T-cell (primary cell): ENCODE measurements around the gene CIC. TPM values are rescaled to one million over a fixed set of nuclear protein-coding genes. Genes with fewer than 3 reads are reported as not detected.

Source experiments
- ATAC-seq, 4 experiments: fragments of 200-7000 bp in 3 of 4; fragments of 150-1000 bp in 1 of 4; cut with Tn5 transposase; replicated peaks in 1 of 4; 1 replicate in 3 of 4; 2 replicates in 1 of 4; pipeline ENCODE4 v1.10.0; 2021; ENCODE audit warnings: moderate library complexity in 3 of 4, mild to moderate bottlenecking in 2 of 4, moderate number of reproducible peaks in 1 of 4
- CTCF ChIA-PET, 2 donors: fragments of 300-600 bp; sonication (Branson Sonifier 250); formaldehyde crosslinking; loops; one replicate each; lab custom pipeline; 2022; ENCODE audit warnings: antibody characterized with exemption in 2 of 2; lab: Charles Lee
- POLR2A ChIA-PET, 2 donors: fragments of 300-600 bp; sonication (Branson Sonifier 250); formaldehyde crosslinking; loops; one replicate each; lab custom pipeline; 2022; ENCODE audit warnings: antibody characterized with exemption in 2 of 2; lab: Charles Lee
- DNase-seq, 35 experiments: peaks; one replicate each; pipeline versions ENCODE4 v3.0.0 to v3.0.0-alpha.2; 2013 to 2023
- H3K27ac ChIP-seq: one replicate; pipeline ENCODE4 v1.5.1; 2013; ENCODE audit warnings: low read length
- H3K27me3 ChIP-seq, 2 experiments: replicated peaks in 1 of 2; 1 replicate in 1 of 2; 2 replicates in 1 of 2; pipeline versions ENCODE4 v1.6.1 to v1.7.0; 2013; ENCODE audit warnings: low read length in 1 of 2, mixed read lengths in 1 of 2; ENCODE audit not compliant: control insufficient read depth in 2 of 2, insufficient read depth in 2 of 2; ENCODE audit errors: extremely low read depth in 1 of 2
- H3K36me3 ChIP-seq, 2 donors: 1 replicate in 1 of 2; 2 replicates in 1 of 2; pipeline versions ENCODE4 v1.6.1 to v1.7.0; 2013; ENCODE audit warnings: low read length in 1 of 2; ENCODE audit not compliant: control insufficient read depth in 2 of 2, insufficient read depth in 1 of 2; ENCODE audit errors: extremely low read depth in 1 of 2
- H3K4me1 ChIP-seq, 2 experiments: 1 replicate in 1 of 2; 2 replicates in 1 of 2; pipeline versions ENCODE4 v1.6.1 to v1.7.0; 2013; ENCODE audit warnings: low read length in 2 of 2, mixed read lengths in 1 of 2; ENCODE audit not compliant: insufficient read depth in 2 of 2, control insufficient read depth in 1 of 2; ENCODE audit errors: extremely low read depth in 1 of 2
- H3K4me3 ChIP-seq, 2 donors: 1 replicate in 1 of 2; 2 replicates in 1 of 2; pipeline versions ENCODE4 v1.5.1 to v1.7.0; 2013; ENCODE audit warnings: mild to moderate bottlenecking in 2 of 2, low read length in 1 of 2, moderate library complexity in 1 of 2; ENCODE audit not compliant: control insufficient read depth in 1 of 2; ENCODE audit errors: extremely low read depth in 1 of 2
- H3K9me3 ChIP-seq: 2 replicates; pipeline ENCODE4 v1.7.0; 2013
- H3K27ac Mint-ChIP-seq, 2 donors: one replicate each; pipeline ENCODE4 v1.8.0; 2020 to 2021; ENCODE audit warnings: mild to moderate bottlenecking in 2 of 2, mixed read lengths in 2 of 2
- H3K27me3 Mint-ChIP-seq, 2 donors: one replicate each; pipeline ENCODE4 v1.8.0; 2021 to 2022; ENCODE audit warnings: mixed read lengths in 2 of 2
- H3K36me3 Mint-ChIP-seq: one replicate; pipeline ENCODE4 v1.8.0; 2021; ENCODE audit warnings: mixed read lengths
- H3K4me1 Mint-ChIP-seq, 3 donors: one replicate each; pipeline ENCODE4 v1.8.0; 2020 to 2022; ENCODE audit warnings: mixed read lengths in 3 of 3, mild to moderate bottlenecking in 1 of 3
- H3K4me3 Mint-ChIP-seq, 3 donors: one replicate each; pipeline ENCODE4 v1.8.0; 2020 to 2022; ENCODE audit warnings: mild to moderate bottlenecking in 3 of 3, mixed read lengths in 3 of 3, moderate library complexity in 3 of 3
- H3K9me3 Mint-ChIP-seq, 3 donors: one replicate each; pipeline ENCODE4 v1.8.0; 2020 to 2022; ENCODE audit warnings: mixed read lengths in 3 of 3
- WGBS: methylation state at CpG from one replicate; pipeline ENCODE4 v1.1.5; 2013; ENCODE audit warnings: missing lambda C conversion rate; ENCODE audit not compliant: insufficient coverage; 5-methylcytosine and 5-hydroxymethylcytosine counted together
- total RNA-seq, 35 experiments: library from RNA in 6 of 35; stranded (reverse) in 6 of 35; fragments of 120-200 nt in 1 of 35; gene quantifications; one replicate each; pipeline versions ENCODE4 v1.2.1 to v1.2.4 and lab custom pipeline; 2013 to 2026

CIC gene
- total RNA-seq, 5 donors from 2014 or later (not counting 1 experiment from before 2014, with no cell fraction given), result 93.9 to 110 (median 104) TPM

- peaks cover 26 to 27% (median 27%) of the 10 kb centered on the region in 3 donors for H3K4me1 Mint-ChIP-seq
- H3K27ac ChIP-seq, result no peak overlapping the region
- no peaks in the 10 kb centered on the region for H3K27me3 ChIP-seq
- DNase-seq, result no peak
- no peak overlapping the region for H3K4me3 Mint-ChIP-seq
- no peak overlapping the region for H3K4me3 ChIP-seq
- H3K9me3 Mint-ChIP-seq, result no peaks in the 10 kb centered on the region
- H3K9me3 ChIP-seq, result no peaks in the 10 kb centered on the region
- H3K4me1 ChIP-seq, result peaks cover 17 to 54% of the 10 kb centered on the region in 2 experiments
- ChIA-PET CTCF (no interaction called here), POLR2A (no interaction called here)
- H3K36me3 ChIP-seq, result peaks cover 22 to 51% of the 10 kb centered on the region in 2 donors
- no peak for ATAC-seq
- peaks cover 8% of the 10 kb centered on the region for H3K36me3 Mint-ChIP-seq
- peak overlapping the region in 1 of 2 donors; percentile 75 for H3K27ac Mint-ChIP-seq
- H3K27me3 Mint-ChIP-seq, result no peaks in the 10 kb centered on the region
- 97% methylated on average over 26 of the region's 30 CpGs for WGBS
Observed at GRCh38 chr19:42287017-42287826, 18.2 kb downstream of the CIC start.

GRCh38 chr19:42287827-42288107 is 18.7 kb downstream of the CIC start:
- Histone ChIP-seq H3K36me3 (peaks cover 22 to 56% of the 10 kb centered on the region in 2 donors), H3K27ac (no peak overlapping the region), H3K9me3 (no peaks in the 10 kb centered on the region), H3K27me3 (no peaks in the 10 kb centered on the region), H3K4me3 (no peak overlapping the region), H3K4me1 (peaks cover 13 to 48% of the 10 kb centered on the region in 2 experiments)
- 100% methylated on average over 7 of the region's 10 CpGs for WGBS
- Mint-ChIP-seq H3K36me3 (peaks cover 8% of the 10 kb centered on the region), H3K27ac (peak overlapping the region in 1 of 2 donors; percentile 27), H3K4me3 (no peak overlapping the region), H3K27me3 (no peaks in the 10 kb centered on the region), H3K4me1 (peaks cover 21 to 27% (median 27%) of the 10 kb centered on the region in 3 donors), H3K9me3 (no peaks in the 10 kb centered on the region)
- ATAC-seq, result no peak
- DNase-seq, result no peak
- CTCF ChIA-PET, result no interaction called here
- POLR2A ChIA-PET, result no interaction called here

DNA sequence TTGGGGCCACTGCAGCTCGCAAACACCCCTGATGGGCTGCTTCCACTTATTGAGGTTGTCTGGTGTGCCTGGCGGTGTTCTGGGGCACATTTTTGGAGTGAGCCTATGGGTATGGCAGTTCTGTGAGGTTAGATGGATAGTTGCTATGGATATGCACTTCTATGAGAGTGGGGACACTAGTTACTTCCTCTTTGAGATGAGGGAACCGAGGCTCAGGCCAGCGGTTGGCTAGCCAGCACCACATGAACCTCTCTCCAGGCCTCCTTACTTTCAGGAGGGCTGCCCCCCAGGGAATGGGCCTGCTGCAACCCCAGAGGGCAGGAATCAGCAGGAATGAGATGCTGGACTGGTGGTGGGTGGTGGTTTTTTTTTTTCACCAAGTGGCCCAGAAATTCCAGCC is 19.3 kb downstream of the CIC start:
- Mint-ChIP-seq H3K36me3 (peaks cover 11% of the 10 kb centered on the region), H3K9me3 (no peaks in the 10 kb centered on the region), H3K27ac (no peak overlapping the region), H3K4me3 (no peak overlapping the region), H3K27me3 (no peaks in the 10 kb centered on the region), H3K4me1 (peaks cover 21 to 27% (median 27%) of the 10 kb centered on the region in 3 donors)
- H3K27me3 ChIP-seq, result no peaks in the 10 kb centered on the region
- DNase-seq, result no peak
- ChIA-PET POLR2A (no interaction called here), CTCF (interaction anchor here in 1 of 2 donors (0.6 kb wide), 1 partner anchor 161 kb away, joined by 3 read pairs; no protein-coding TSS in a partner anchor)
- 100% methylated on average over 1 of the region's 4 CpGs for WGBS
- H3K27ac ChIP-seq, result no peak overlapping the region
- no peak for ATAC-seq
- H3K4me1 ChIP-seq, result peaks cover 7 to 42% of the 10 kb centered on the region in 2 experiments
- no peak overlapping the region for H3K4me3 ChIP-seq
- H3K9me3 ChIP-seq, result no peaks in the 10 kb centered on the region
- peaks cover 22 to 62% of the 10 kb centered on the region in 2 donors for H3K36me3 ChIP-seq

GRCh38 chr19:42288881-42289555 is 20.0 kb downstream of the CIC start:
- H3K36me3 Mint-ChIP-seq, result peaks cover 13% of the 10 kb centered on the region
- whole genome bisulfite sequencing, result 96% methylated on average over 16 of the region's 22 CpGs

GRCh38 chr19:42289556-42290041 is 20.5 kb downstream of the CIC start:
- H3K27ac ChIP-seq, result no peak overlapping the region
- Mint-ChIP-seq H3K4me1 (peaks cover 21 to 27% (median 26%) of the 10 kb centered on the region in 3 donors), H3K9me3 (no peaks in the 10 kb centered on the region), H3K27ac (no peak overlapping the region), H3K36me3 (peaks cover 13% of the 10 kb centered on the region), H3K4me3 (no peak overlapping the region), H3K27me3 (no peaks in the 10 kb centered on the region)
- H3K27me3 ChIP-seq, result no peaks in the 10 kb centered on the region
- H3K4me3 ChIP-seq, result no peak overlapping the region
- ChIA-PET CTCF (no interaction called here), POLR2A (no interaction called here)
- ATAC-seq (no peak), DNase-seq (no peak)
- peaks cover 31 to 74% of the 10 kb centered on the region in 2 donors for H3K36me3 ChIP-seq
- H3K4me1 ChIP-seq, result peaks cover 7 to 40% of the 10 kb centered on the region in 2 experiments
- no peaks in the 10 kb centered on the region for H3K9me3 ChIP-seq
- 94% methylated on average over 6 of the region's 8 CpGs for WGBS

More at GRCh38 chr19:42288881-42289555, 20.0 kb downstream of the CIC start:
- Histone ChIP-seq H3K27ac (no peak overlapping the region), H3K9me3 (no peaks in the 10 kb centered on the region), H3K27me3 (no peaks in the 10 kb centered on the region), H3K4me3 (no peak overlapping the region), H3K4me1 (peaks cover 7 to 42% of the 10 kb centered on the region in 2 experiments), H3K36me3 (peaks cover 26 to 68% of the 10 kb centered on the region in 2 donors)
- POLR2A ChIA-PET, result no interaction called here
- Mint-ChIP-seq H3K4me1 (peaks cover 21 to 27% (median 27%) of the 10 kb centered on the region in 3 donors), H3K4me3 (no peak overlapping the region), H3K27me3 (no peaks in the 10 kb centered on the region), H3K27ac (no peak overlapping the region), H3K9me3 (no peaks in the 10 kb centered on the region)
- no peak for ATAC-seq
- DNase-seq, result no peak
- CTCF ChIA-PET, result interaction anchor here in 1 of 2 donors (0.6 kb wide), 1 partner anchor 162 kb away, joined by 3 read pairs; no protein-coding TSS in a partner anchor

GRCh38 chr19:42290136-42290522 is 21.1 kb downstream of the CIC start:
- peaks cover 31 to 76% of the 10 kb centered on the region in 2 donors for H3K36me3 ChIP-seq
- no peaks in the 10 kb centered on the region for H3K27me3 ChIP-seq
- peaks cover 4 to 35% of the 10 kb centered on the region in 2 experiments for H3K4me1 ChIP-seq
- Mint-ChIP-seq H3K9me3 (no peaks in the 10 kb centered on the region), H3K4me1 (peaks cover 16 to 22% (median 21%) of the 10 kb centered on the region in 3 donors), H3K27me3 (no peaks in the 10 kb centered on the region), H3K36me3 (peaks cover 13% of the 10 kb centered on the region), H3K27ac (no peak overlapping the region), H3K4me3 (no peak overlapping the region)
- ATAC-seq (no peak), DNase-seq (no peak)
- POLR2A ChIA-PET, result no interaction called here
- no peak overlapping the region for H3K4me3 ChIP-seq
- WGBS, result 92% methylated on average over 10 of the region's 13 CpGs
- CTCF ChIA-PET, result no interaction called here
- no peaks in the 10 kb centered on the region for H3K9me3 ChIP-seq
- H3K27ac ChIP-seq, result no peak overlapping the region
